ENCODE results near the gene NR5A2.

NR5A2 gene

DNA sequence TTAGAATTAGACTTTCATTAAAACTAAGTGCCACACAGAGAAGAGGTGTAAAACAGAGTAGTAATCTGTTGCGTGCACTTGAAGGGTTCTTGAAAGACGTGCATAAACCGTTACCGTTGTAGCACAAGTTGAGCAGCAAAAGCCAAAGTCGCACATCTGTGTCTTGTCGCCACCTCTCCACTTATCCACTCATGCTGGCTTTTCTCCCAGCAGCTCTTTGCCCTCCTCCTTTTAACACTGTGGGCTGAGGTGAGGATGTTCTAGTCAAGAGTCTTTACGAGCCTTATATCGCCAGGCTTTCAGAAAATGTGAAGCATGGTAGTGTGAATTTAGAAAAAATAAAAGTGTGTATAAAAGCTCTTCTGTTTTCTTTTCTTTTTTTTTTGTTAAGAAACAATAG is 48.0 kb downstream of the NR5A2 start:
- DNase-seq (ENCODE audit: low spot score) = no peak
- TF ChIP-seq, protein P1, sequence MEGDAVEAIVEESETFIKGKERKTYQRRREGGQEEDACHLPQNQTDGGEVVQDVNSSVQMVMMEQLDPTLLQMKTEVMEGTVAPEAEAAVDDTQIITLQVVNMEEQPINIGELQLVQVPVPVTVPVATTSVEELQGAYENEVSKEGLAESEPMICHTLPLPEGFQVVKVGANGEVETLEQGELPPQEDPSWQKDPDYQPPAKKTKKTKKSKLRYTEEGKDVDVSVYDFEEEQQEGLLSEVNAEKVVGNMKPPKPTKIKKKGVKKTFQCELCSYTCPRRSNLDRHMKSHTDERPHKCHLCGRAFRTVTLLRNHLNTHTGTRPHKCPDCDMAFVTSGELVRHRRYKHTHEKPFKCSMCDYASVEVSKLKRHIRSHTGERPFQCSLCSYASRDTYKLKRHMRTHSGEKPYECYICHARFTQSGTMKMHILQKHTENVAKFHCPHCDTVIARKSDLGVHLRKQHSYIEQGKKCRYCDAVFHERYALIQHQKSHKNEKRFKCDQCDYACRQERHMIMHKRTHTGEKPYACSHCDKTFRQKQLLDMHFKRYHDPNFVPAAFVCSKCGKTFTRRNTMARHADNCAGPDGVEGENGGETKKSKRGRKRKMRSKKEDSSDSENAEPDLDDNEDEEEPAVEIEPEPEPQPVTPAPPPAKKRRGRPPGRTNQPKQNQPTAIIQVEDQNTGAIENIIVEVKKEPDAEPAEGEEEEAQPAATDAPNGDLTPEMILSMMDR (IDR thresholded peaks at IDR 0.05; ENCODE audit: extremely low read depth, insufficient read depth, missing control alignments) = no peak
- in situ Hi-C loops (cut with MboI; ENCODE audit: low pct_unique_long_range_greater_than_20kb, low sequenced_read_pairs, unreplicated experiment) = no loop called here

DNA sequence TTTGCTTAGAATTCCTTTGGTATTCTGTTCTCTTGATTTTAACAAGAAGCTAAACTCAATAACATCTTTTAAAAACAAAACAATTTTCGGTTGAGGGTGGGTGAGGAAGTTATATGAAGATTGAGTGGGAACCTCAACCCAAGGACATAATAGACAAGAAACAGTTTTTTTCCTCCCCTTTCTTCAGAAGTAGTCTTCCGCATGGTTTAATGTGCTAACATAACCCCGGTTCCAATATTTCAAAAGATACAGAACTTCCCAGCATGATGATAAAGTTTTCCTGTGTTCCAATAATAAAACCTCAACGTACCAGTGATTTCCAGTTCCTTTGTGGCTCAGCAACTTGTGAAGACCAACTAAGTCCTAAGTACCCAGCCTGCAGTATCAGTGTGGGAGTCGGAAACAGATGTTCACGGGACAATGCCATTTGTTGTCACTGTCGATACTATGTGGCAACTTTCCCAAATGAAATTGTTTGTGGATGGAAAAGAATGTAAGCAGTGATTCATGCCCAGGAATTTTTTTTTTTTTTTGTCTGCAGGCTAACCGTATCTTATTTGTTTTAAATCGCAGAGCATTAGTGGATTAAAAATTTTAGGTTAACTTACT is 48.5 kb downstream of the NR5A2 start:
- in situ Hi-C loops (cut with MboI; ENCODE audit: low pct_unique_long_range_greater_than_20kb, low sequenced_read_pairs, unreplicated experiment) = no loop called here
- no peak for DNase-seq (ENCODE audit: low spot score)
- TF ChIP-seq, protein P1 (IDR thresholded peaks at IDR 0.05; ENCODE audit: extremely low read depth, insufficient read depth, missing control alignments) = no peak

DNA sequence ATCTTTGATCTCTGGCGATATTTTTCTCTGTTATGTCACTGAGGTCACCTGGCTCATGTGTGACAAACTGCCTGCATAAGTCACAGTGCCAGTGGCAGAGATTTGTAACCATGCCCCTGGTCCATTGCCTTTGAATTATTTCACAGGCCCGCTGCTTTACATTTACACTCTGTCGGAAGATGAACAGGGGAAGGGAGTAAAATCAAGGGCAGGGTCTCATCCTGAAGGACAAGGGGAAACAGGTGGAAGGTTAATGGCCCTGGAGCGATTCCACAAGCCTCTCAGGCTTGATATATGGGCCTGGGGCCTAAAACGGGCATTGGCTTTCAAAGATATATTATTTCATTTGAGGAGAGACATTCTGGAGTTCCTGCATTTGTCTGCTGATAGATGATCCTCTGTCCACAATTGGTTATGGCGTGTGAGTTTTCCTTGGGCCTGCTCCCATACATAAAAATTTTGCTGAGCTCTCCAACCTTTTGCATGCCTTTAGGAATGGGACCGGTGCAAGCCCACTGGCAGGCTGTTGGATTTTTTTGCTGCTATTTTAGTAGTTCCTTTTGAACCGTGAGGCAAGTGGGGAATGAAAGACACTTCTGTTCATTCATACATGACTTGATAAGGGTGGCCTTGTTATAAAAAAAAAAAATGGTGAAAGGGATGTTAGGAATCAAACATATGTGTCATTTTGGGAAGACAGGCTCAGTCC is 51.9 kb downstream of the NR5A2 start:
- TF ChIP-seq, protein P1 (IDR thresholded peaks at IDR 0.05; ENCODE audit: extremely low read depth, insufficient read depth, missing control alignments) = no peak
- DNase-seq (ENCODE audit: low spot score) = no peak
- in situ Hi-C loops (cut with MboI; ENCODE audit: low pct_unique_long_range_greater_than_20kb, low sequenced_read_pairs, unreplicated experiment) = no loop called here

DNA sequence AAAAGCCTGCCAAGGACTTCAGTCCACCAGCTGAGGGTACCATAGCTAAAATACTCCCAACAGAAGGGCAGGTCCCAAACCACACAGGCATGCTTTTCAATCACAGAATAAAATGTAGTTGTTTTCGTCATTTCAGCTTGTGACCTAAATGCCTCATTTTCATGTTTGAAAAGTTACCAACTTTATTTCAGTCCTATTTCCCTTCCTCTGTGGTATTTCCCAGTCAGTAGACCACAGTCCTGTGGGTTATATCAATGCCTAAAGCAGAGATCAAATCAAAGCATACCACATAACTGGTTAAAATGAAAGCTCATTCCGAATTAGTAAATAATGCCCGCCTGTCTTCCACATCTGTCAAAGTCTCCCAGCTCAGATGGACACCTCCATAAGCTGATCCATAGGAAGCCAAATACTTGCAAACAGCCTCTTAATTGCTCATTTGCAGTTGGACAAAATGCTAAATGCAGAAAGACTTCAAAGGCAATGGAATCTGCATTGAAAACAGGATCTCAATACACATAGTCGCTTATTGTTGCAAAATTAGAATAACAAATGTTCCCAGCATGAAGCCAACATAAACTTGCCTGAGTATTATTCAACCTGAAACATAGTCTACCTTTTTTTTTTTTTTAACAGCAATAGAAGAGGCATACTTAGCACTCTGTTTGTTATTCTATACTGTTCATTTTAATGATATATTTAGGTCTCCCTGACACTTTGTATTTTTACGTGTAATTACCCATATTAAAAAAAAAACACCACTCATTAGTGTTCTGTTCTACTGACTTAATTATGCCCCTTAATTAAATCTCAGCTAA is 53.9 kb downstream of the NR5A2 start:
- no peak for DNase-seq (ENCODE audit: low spot score)

DNA sequence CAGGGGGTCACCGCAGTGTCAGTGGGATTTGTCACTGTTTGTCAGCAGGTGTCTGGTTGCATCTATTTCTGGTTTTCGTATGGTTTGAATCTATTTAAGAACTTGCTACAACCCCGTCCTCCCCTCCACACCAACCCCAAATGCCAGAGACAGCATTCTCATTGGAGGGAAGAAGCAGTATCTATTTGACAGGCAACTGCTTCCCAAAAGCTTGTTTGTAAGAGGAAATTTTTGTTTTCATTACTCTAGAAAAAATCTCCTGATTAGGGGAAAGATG is 54.4 kb downstream of the NR5A2 start:
- in situ Hi-C loops (cut with MboI; ENCODE audit: low pct_unique_long_range_greater_than_20kb, low sequenced_read_pairs, unreplicated experiment) = no loop called here
- TF ChIP-seq, protein P1 (IDR thresholded peaks at IDR 0.05; ENCODE audit: extremely low read depth, insufficient read depth, missing control alignments) = no peak
- DNase-seq (ENCODE audit: low spot score) = no peak

More for the DNA sequence above, 53.9 kb downstream of the NR5A2 start:
- TF ChIP-seq, protein P1 (IDR thresholded peaks at IDR 0.05; ENCODE audit: extremely low read depth, insufficient read depth, missing control alignments) = no peak
- in situ Hi-C loops (cut with MboI; ENCODE audit: low pct_unique_long_range_greater_than_20kb, low sequenced_read_pairs, unreplicated experiment) = no loop called here

DNA sequence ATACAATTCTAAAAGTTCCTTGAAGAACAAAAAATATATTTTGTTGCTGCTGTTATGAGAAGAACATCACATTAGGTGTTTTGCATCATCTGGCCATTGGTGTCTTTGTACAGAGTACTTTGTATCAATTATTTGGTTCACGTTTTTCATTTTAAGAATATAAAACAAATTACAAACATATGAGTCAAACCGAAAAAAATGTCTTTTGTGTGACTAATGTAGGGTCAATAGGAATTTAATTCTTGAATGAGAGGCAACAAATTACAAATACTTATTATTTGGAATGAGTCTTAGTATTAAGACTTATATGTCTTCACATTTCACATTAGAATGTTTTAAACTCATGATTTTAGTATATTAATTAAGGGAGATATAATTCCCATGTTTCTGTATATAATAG is 54.8 kb downstream of the NR5A2 start:
- TF ChIP-seq, protein P1 (IDR thresholded peaks at IDR 0.05; ENCODE audit: extremely low read depth, insufficient read depth, missing control alignments) = no peak
- in situ Hi-C loops (cut with MboI; ENCODE audit: low pct_unique_long_range_greater_than_20kb, low sequenced_read_pairs, unreplicated experiment) = no loop called here
- DNase-seq (ENCODE audit: low spot score) = no peak
